H1 (cell line): Measurements from ENCODE around the gene PHC2.

Experiments used
- CHD1 ChIP-seq: IDR thresholded peaks from 2 replicates; pipeline ENCODE4 v1.6.1; 2012; ENCODE audit warnings: low read depth, low read length, improper control_type of control experiment
- EGR1 ChIP-seq: IDR thresholded peaks from 2 replicates; pipeline ENCODE4 v1.6.1; 2011; ENCODE audit warnings: low read depth, low read length, borderline replicate concordance
- POLR2A ChIP-seq, 2 experiments: IDR thresholded peaks; 1 replicate in 1 of 2; 2 replicates in 1 of 2; pipeline ENCODE4 v1.6.1; 2011; ENCODE audit warnings: low read depth in 2 of 2, low read length in 2 of 2, mild to moderate bottlenecking in 2 of 2; ENCODE audit errors: control extremely low read depth in 1 of 2

- TF ChIP-seq EGR1 (no peak), CHD1 (no peak), POLR2A (IDR thresholded peaks at IDR 0.05; ENCODE audit: control extremely low read depth in 1 of 2, low read depth in 2 of 2, low read length in 2 of 2) (no peak)
These were observed 91.5 kb downstream of the PHC2 start for GRCh38 chr1:33339413-33339812.
